PC-3 (cell line): ENCODE measurements around the gene SLC12A1. TPM values are rescaled to one million over a fixed set of nuclear protein-coding genes. Genes with fewer than 3 reads are reported as not detected.

ENCODE experiments used
- ATAC-seq: fragments of 200-7000 bp; cut with Tn5 transposase; 2 replicates; pipeline ENCODE4 v1.9.1; 2020; ENCODE audit warnings: mild to moderate bottlenecking, moderate library complexity
- BruUV-seq: library from RNA; stranded (reverse); fragments of 400-500 nt; replicated peaks from 2 replicates; lab custom pipeline; 2021; lab: Mats Ljungman, UMichigan
- CTCF ChIA-PET: fragments of 300-600 bp; sonication (Branson Sonifier 250); formaldehyde crosslinking; loops from one replicate; lab custom pipeline; 2022; ENCODE audit warnings: antibody characterized with exemption; lab: Charles Lee
- POLR2A ChIA-PET: fragments of 300-600 bp; sonication (Branson Sonifier 250); formaldehyde crosslinking; loops from one replicate; lab custom pipeline; 2022; ENCODE audit warnings: antibody characterized with exemption; ENCODE audit not compliant: unreplicated experiment; lab: Charles Lee
- DNase-seq: peaks from one replicate; pipeline ENCODE4 v3.0.0-alpha.2; 2015
- H2AFZ ChIP-seq: fragments of 300-600 bp; sonication (generic); 2 replicates; pipeline ENCODE4 v1.6.0; 2016; ENCODE audit warnings: antibody characterized with exemption, low read length
- H3F3A ChIP-seq: fragments of 300-600 bp; sonication (generic); one replicate; pipeline ENCODE4 v1.6.0; 2017; ENCODE audit warnings: antibody characterized with exemption, low read length, control low read depth, mild to moderate bottlenecking; ENCODE audit not compliant: unreplicated experiment
- H3K27ac ChIP-seq: fragments of 300-600 bp; sonication (generic); 2 replicates; pipeline ENCODE4 v1.5.1; 2016; ENCODE audit warnings: mild to moderate bottlenecking, low read length
- H3K27me3 ChIP-seq: fragments of 300-600 bp; sonication (generic); 2 replicates; pipeline ENCODE4 v1.6.1; 2016; ENCODE audit warnings: low read length, mixed read lengths
- H3K36me3 ChIP-seq: fragments of 300-600 bp; sonication (generic); 2 replicates; pipeline ENCODE4 v1.6.1; 2016; ENCODE audit warnings: low read depth, mixed run types, low read length, mixed read lengths
- H3K4me1 ChIP-seq: fragments of 300-600 bp; sonication (generic); 2 replicates; pipeline ENCODE4 v1.5.1; 2016; ENCODE audit warnings: low read length; ENCODE audit not compliant: insufficient read depth
- H3K4me2 ChIP-seq: fragments of 300-600 bp; sonication (generic); 2 replicates; pipeline ENCODE4 v1.6.0; 2016; ENCODE audit warnings: low read length
- H3K4me3 ChIP-seq: fragments of 300-600 bp; sonication (generic); 2 replicates; pipeline ENCODE4 v1.5.1; 2016; ENCODE audit warnings: mild to moderate bottlenecking, low read length, mixed read lengths
- H3K79me2 ChIP-seq: fragments of 300-600 bp; sonication (generic); 2 replicates; pipeline ENCODE4 v1.6.1; 2017; ENCODE audit warnings: low read length, mixed read lengths
- H3K9ac ChIP-seq: fragments of 300-600 bp; sonication (generic); 2 replicates; pipeline ENCODE4 v1.6.0; 2016; ENCODE audit warnings: mild to moderate bottlenecking, low read length
- H3K9me2 ChIP-seq: fragments of 300-600 bp; sonication (generic); replicated peaks from 2 replicates; pipeline ENCODE4 v1.6.1; 2016; ENCODE audit warnings: mixed run types, low read length, mixed read lengths
- H3K9me3 ChIP-seq: fragments of 300-600 bp; sonication (generic); 2 replicates; pipeline ENCODE4 v1.6.1; 2016; ENCODE audit warnings: low read length, mixed read lengths
- H4K20me1 ChIP-seq: fragments of 300-600 bp; sonication (generic); 2 replicates; pipeline ENCODE4 v1.6.1; 2016; ENCODE audit warnings: low read length, mixed read lengths
- EZH2 ChIP-seq: fragments of 300-600 bp; sonication (generic); IDR thresholded peaks from one replicate; pipeline ENCODE4 v1.6.1; 2017; ENCODE audit warnings: antibody characterized with exemption, mild to moderate bottlenecking, low read length; ENCODE audit not compliant: unreplicated experiment
- EZH2phosphoT487 ChIP-seq: fragments of 300-600 bp; sonication (generic); IDR thresholded peaks from 2 replicates; pipeline ENCODE4 v1.6.1; 2018; ENCODE audit warnings: mild to moderate bottlenecking, antibody characterized with exemption, low read length, borderline replicate concordance
- intact Hi-C: fragments of 100-400 bp; cut with micrococcal nuclease; formaldehyde crosslinking; loops from 2 replicates; pipeline ENCODE4 v1.9.0; 2023
- total RNA-seq: library from RNA; depleted of rRNA; stranded (reverse); fragments of >200 nt; gene quantifications from 2 replicates; pipeline ENCODE4 v1.2.3, GENCODE V29; 2014
- TF ChIP-seq, protein P1 (sequence below): fragments of 300-600 bp; sonication (generic); conservative IDR thresholded peaks from 2 replicates; pipeline ENCODE4 v1.5.1; 2017; ENCODE audit warnings: antibody characterized with exemption, low read depth, mild to moderate bottlenecking, low read length

The SLC12A1 gene
- total RNA-seq, 1 experiment from 2014 or later, result not detected

DNA sequence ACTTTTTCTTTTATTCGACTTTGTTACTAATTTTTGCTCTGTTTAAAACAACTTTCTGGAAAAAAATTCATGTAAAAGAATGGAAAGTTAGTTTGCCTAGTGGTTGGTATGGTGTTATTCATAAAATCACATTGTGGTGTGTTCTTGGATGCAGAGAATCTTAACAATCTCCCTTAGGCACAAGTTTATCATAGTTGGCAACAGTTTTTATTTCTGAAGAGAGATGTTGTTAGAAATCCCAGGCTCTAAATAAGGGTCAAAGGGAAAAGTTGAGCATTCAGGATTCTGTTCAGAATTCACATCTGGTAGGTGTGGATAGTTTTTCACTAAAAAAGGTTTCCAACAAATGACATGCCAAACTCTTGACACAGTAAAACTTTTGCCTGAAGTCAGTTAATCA is 131.5 kb downstream of the SLC12A1 start:
- no peaks in the 10 kb centered on the region for H3K9me3 ChIP-seq
- peaks cover 4% of the 10 kb centered on the region for H3F3A ChIP-seq
- 0 out of 2 replicates have a peak, but pooled peaks cover 8% of the 10 kb centered on the region for H4K20me1 ChIP-seq
- no peak overlapping the region for H2AFZ ChIP-seq
- TF ChIP-seq, protein P1, sequence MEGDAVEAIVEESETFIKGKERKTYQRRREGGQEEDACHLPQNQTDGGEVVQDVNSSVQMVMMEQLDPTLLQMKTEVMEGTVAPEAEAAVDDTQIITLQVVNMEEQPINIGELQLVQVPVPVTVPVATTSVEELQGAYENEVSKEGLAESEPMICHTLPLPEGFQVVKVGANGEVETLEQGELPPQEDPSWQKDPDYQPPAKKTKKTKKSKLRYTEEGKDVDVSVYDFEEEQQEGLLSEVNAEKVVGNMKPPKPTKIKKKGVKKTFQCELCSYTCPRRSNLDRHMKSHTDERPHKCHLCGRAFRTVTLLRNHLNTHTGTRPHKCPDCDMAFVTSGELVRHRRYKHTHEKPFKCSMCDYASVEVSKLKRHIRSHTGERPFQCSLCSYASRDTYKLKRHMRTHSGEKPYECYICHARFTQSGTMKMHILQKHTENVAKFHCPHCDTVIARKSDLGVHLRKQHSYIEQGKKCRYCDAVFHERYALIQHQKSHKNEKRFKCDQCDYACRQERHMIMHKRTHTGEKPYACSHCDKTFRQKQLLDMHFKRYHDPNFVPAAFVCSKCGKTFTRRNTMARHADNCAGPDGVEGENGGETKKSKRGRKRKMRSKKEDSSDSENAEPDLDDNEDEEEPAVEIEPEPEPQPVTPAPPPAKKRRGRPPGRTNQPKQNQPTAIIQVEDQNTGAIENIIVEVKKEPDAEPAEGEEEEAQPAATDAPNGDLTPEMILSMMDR, result no peak
- TF ChIP-seq EZH2phosphoT487 (no peak), EZH2 (no peak)
- DNase-seq, result no peak
- no peak overlapping the region for H3K9ac ChIP-seq
- H3K4me3 ChIP-seq, result no peak overlapping the region
- ChIA-PET CTCF (no interaction called here), POLR2A (no interaction called here)
- ATAC-seq, result no peak
- no peaks in the 10 kb centered on the region for H3K27me3 ChIP-seq
- H3K4me2 ChIP-seq, result no peak overlapping the region
- H3K27ac ChIP-seq, result no peak overlapping the region
- intact Hi-C loops, result no loop called here
- no peaks in the 10 kb centered on the region for H3K9me2 ChIP-seq
- peaks cover 40% of the 10 kb centered on the region for H3K36me3 ChIP-seq
- BruUV-seq, result no TSS peak
- H3K79me2 ChIP-seq, result peaks cover 22% of the 10 kb centered on the region
- H3K4me1 ChIP-seq, result peaks cover 8% of the 10 kb centered on the region; the same call in 1 of the 2 replicates

DNA sequence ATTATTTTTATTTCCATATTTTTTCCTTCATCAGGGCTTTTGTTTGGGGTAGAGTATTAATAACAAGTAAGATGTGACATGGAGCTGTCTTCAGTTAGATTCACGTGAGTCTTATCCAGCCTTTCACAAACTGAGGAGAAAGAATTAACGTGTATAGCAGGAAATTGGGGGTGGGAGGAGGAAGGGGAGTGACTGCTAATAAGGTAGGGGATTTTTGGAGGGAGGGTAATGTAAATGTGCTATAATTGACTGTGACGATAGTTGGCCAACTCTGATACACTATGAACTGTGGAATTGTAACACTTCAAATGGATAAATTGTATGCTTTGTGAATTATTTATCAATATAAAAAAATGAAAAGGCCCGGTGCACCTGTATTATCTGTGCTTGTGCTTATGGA is 134.0 kb downstream of the SLC12A1 start:
- H3K9ac ChIP-seq, result no peak overlapping the region

DNA sequence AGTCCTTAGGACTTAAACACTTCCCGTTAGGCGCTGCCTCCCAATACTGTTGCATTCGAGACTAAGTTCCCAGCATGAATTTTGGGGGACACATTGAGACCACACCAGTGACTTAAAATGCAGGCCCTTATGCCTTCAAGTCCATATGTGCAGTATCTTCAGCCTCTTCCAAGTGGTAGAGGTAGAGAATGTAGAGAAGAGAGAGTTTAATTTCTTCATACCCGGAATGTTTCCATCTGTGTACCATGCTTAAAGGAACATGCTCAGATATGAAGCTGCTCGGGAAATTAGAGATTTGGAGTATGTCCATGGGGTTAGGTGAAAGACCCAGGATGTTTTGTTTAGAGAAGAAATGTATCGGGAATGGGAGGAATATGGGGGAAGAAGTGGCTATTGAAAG is 137.8 kb downstream of the SLC12A1 start:
- H3K4me2 ChIP-seq, result no peak overlapping the region
- no peaks in the 10 kb centered on the region for H3F3A ChIP-seq
- no peak overlapping the region for H3K27ac ChIP-seq
- CTCF ChIA-PET, result no interaction called here
- no peak overlapping the region for H2AFZ ChIP-seq
- intact Hi-C loops, result no loop called here
- H3K79me2 ChIP-seq, result no peaks in the 10 kb centered on the region
- no peak overlapping the region for H3K4me3 ChIP-seq
- BruUV-seq, result no TSS peak
- H4K20me1 ChIP-seq, result no peaks in the 10 kb centered on the region
- no peaks in the 10 kb centered on the region for H3K9me2 ChIP-seq
- POLR2A ChIA-PET, result no interaction called here
- peaks cover 24% of the 10 kb centered on the region for H3K36me3 ChIP-seq
- H3K9me3 ChIP-seq, result no peaks in the 10 kb centered on the region
- no peak for ATAC-seq
- DNase-seq, result no peak
- H3K9ac ChIP-seq, result no peak overlapping the region
- no peaks in the 10 kb centered on the region for H3K4me1 ChIP-seq
- no peaks in the 10 kb centered on the region for H3K27me3 ChIP-seq
- TF ChIP-seq EZH2phosphoT487, result no peak
- TF ChIP-seq EZH2, result no peak
- TF ChIP-seq, protein P1, result no peak

More for the DNA sequence above, 134.0 kb downstream of the SLC12A1 start:
- CTCF ChIA-PET, result no interaction called here
- no peaks in the 10 kb centered on the region for H3K9me3 ChIP-seq
- peaks cover 43% of the 10 kb centered on the region for H3K36me3 ChIP-seq
- H3K27me3 ChIP-seq, result no peaks in the 10 kb centered on the region
- intact Hi-C loops, result no loop called here
- POLR2A ChIA-PET, result no interaction called here
- 0 out of 2 replicates have a peak, but pooled peaks cover 4% of the 10 kb centered on the region for H3K79me2 ChIP-seq
- no TSS peak for BruUV-seq
- ATAC-seq (no peak), DNase-seq (no peak)
- H3F3A ChIP-seq, result peaks cover 4% of the 10 kb centered on the region
- no peak overlapping the region for H3K4me2 ChIP-seq
- H3K9me2 ChIP-seq, result no peaks in the 10 kb centered on the region
- H4K20me1 ChIP-seq, result no peaks in the 10 kb centered on the region
- no peak overlapping the region for H2AFZ ChIP-seq
- H3K27ac ChIP-seq, result no peak overlapping the region
- H3K4me3 ChIP-seq, result no peak overlapping the region
- TF ChIP-seq EZH2 (no peak), EZH2phosphoT487 (no peak)
- TF ChIP-seq, protein P1, result no peak
- H3K4me1 ChIP-seq, result no peaks in the 10 kb centered on the region
